OCI-LY3 (cell line): Measurements from ENCODE around the gene ARHGAP6.

Experiments used
- EZH2phosphoT487 ChIP-seq: fragments of 200-600 bp; shearing (Covaris generic); IDR thresholded peaks from 2 replicates; pipeline ENCODE4 v1.6.1; 2018; ENCODE audit warnings: antibody characterized with exemption, mixed run types, low read depth
- TF ChIP-seq, protein P1 (sequence below): fragments of 200-600, 300-600 bp; sonication (generic); IDR thresholded peaks from 2 replicates; pipeline ENCODE4 v1.5.1; 2014; ENCODE audit warnings: antibody characterized with exemption, low read length, low read depth

DNA sequence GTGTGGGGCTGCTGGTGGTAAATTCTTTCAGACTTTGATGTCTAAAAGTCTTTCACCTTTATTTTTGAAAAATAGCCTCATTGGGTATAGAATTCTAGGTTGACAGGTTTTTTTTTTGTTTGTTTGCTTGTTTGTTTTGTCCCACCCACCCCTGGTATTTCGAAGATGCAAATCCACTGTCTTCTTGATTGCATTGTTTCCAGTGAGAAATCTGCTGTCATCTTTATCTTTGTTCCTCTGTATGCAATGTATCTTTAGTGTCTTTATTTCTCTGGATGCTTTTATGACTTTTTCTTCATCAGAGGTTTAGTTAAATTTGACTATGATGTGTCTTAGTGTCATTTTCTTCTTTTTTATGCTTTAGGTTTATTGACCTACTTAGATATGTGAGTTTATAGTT, 575.9 kb downstream of the ARHGAP6 start:
- TF ChIP-seq, protein P1, sequence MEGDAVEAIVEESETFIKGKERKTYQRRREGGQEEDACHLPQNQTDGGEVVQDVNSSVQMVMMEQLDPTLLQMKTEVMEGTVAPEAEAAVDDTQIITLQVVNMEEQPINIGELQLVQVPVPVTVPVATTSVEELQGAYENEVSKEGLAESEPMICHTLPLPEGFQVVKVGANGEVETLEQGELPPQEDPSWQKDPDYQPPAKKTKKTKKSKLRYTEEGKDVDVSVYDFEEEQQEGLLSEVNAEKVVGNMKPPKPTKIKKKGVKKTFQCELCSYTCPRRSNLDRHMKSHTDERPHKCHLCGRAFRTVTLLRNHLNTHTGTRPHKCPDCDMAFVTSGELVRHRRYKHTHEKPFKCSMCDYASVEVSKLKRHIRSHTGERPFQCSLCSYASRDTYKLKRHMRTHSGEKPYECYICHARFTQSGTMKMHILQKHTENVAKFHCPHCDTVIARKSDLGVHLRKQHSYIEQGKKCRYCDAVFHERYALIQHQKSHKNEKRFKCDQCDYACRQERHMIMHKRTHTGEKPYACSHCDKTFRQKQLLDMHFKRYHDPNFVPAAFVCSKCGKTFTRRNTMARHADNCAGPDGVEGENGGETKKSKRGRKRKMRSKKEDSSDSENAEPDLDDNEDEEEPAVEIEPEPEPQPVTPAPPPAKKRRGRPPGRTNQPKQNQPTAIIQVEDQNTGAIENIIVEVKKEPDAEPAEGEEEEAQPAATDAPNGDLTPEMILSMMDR: no peak
- TF ChIP-seq EZH2phosphoT487: no peak
